Panc1 (cell line): ENCODE measurements around the gene SGMS1.

ENCODE experiments used
- POLR2AphosphoS5 ChIP-seq: IDR thresholded peaks from 2 replicates; pipeline ENCODE4 v1.6.1; 2012; ENCODE audit warnings: mild to moderate bottlenecking, low read depth, low read length, moderate library complexity
- SIN3A ChIP-seq: IDR thresholded peaks from 2 replicates; pipeline ENCODE4 v1.6.1; 2012; ENCODE audit warnings: low read depth, mild to moderate bottlenecking, low read length, moderate library complexity, borderline replicate concordance; ENCODE audit not compliant: insufficient read depth
- TCF7L2 ChIP-seq: IDR thresholded peaks from 2 replicates; pipeline ENCODE4 v1.6.1; 2011; ENCODE audit warnings: mild to moderate bottlenecking, low read depth, low read length, inconsistent platforms
- TF ChIP-seq, protein P1 (sequence below): fragments of 450-650 bp; IDR thresholded peaks from 2 replicates; pipeline ENCODE4 v1.5.1; 2017; ENCODE audit warnings: mild to moderate bottlenecking
- TF ChIP-seq, protein P2 (sequence below), 2 experiments: IDR thresholded peaks; 2 replicates each; pipeline ENCODE4 v1.6.1; 2011 to 2012; ENCODE audit warnings: low read depth in 2 of 2, control low read depth in 1 of 2, low read length in 1 of 2, mild to moderate bottlenecking in 1 of 2, moderate library complexity in 1 of 2; ENCODE audit not compliant: insufficient read depth in 1 of 2

DNA sequence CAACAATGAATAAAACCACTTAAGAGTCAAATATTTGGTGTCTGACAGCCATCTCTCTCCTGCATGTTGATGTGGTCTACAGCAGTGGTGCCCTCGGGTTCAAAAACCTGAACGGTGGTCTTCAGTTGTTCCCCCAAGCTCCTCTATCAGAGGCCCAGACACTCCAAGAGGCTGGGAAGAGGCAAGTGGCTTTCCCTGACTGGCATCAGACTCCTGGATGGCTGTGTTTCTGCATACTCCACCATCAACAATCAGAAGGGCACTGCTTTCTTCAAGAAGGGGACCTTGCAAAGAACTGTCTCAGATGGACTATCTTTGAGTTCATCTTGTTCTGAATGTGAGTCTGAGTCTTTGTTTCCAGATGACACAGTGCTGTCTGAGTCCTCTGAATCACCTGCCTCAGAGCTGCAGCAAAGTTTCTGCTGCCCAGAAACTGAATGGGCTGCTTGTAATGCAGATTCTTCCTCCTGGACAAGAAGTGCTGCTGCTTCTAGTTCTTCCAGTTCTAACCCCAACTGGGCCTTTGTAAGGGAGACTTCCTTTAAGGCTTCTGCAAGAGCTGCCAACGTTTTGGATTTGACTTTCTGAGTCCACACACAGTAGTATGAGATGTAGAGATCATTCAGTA is 5.9 kb upstream of the SGMS1 start:
- TF ChIP-seq, protein P1, sequence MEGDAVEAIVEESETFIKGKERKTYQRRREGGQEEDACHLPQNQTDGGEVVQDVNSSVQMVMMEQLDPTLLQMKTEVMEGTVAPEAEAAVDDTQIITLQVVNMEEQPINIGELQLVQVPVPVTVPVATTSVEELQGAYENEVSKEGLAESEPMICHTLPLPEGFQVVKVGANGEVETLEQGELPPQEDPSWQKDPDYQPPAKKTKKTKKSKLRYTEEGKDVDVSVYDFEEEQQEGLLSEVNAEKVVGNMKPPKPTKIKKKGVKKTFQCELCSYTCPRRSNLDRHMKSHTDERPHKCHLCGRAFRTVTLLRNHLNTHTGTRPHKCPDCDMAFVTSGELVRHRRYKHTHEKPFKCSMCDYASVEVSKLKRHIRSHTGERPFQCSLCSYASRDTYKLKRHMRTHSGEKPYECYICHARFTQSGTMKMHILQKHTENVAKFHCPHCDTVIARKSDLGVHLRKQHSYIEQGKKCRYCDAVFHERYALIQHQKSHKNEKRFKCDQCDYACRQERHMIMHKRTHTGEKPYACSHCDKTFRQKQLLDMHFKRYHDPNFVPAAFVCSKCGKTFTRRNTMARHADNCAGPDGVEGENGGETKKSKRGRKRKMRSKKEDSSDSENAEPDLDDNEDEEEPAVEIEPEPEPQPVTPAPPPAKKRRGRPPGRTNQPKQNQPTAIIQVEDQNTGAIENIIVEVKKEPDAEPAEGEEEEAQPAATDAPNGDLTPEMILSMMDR = no peak
- no peak for TF ChIP-seq POLR2AphosphoS5
- TF ChIP-seq, protein P2, sequence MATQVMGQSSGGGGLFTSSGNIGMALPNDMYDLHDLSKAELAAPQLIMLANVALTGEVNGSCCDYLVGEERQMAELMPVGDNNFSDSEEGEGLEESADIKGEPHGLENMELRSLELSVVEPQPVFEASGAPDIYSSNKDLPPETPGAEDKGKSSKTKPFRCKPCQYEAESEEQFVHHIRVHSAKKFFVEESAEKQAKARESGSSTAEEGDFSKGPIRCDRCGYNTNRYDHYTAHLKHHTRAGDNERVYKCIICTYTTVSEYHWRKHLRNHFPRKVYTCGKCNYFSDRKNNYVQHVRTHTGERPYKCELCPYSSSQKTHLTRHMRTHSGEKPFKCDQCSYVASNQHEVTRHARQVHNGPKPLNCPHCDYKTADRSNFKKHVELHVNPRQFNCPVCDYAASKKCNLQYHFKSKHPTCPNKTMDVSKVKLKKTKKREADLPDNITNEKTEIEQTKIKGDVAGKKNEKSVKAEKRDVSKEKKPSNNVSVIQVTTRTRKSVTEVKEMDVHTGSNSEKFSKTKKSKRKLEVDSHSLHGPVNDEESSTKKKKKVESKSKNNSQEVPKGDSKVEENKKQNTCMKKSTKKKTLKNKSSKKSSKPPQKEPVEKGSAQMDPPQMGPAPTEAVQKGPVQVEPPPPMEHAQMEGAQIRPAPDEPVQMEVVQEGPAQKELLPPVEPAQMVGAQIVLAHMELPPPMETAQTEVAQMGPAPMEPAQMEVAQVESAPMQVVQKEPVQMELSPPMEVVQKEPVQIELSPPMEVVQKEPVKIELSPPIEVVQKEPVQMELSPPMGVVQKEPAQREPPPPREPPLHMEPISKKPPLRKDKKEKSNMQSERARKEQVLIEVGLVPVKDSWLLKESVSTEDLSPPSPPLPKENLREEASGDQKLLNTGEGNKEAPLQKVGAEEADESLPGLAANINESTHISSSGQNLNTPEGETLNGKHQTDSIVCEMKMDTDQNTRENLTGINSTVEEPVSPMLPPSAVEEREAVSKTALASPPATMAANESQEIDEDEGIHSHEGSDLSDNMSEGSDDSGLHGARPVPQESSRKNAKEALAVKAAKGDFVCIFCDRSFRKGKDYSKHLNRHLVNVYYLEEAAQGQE (IDR thresholded peaks at IDR 0.05; ENCODE audit: insufficient read depth in 1 of 2, low read depth in 2 of 2, low read length in 1 of 2) = no peak
- no peak for TF ChIP-seq TCF7L2
- TF ChIP-seq SIN3A = no peak
